Activated CD8-positive, alpha-beta memory T cell treated with anti-CD3 and anti-CD28 coated beads, Interleukin-2, amount 10 ng/mL, durations not matched to agents 7 days and 5 days (primary cell): ENCODE measurements around the gene ROBO1. TPM values are rescaled to one million over a fixed set of nuclear protein-coding genes. Genes with fewer than 3 reads are reported as not detected.

ENCODE experiments used
- ATAC-seq: fragments of 150-1000 bp; cut with Tn5 transposase; one replicate; pipeline ENCODE4 v1.10.0; 2021; ENCODE audit warnings: moderate library complexity
- CTCF ChIA-PET: fragments of 350-600 bp; sonication (Branson Sonifier 250); formaldehyde crosslinking; loops from one replicate; lab custom pipeline; 2021; ENCODE audit warnings: antibody characterized with exemption; lab: Charles Lee
- DNase-seq: peaks from one replicate; pipeline ENCODE4 v3.0.0-alpha.2; 2020
- H3K27ac Mint-ChIP-seq: one replicate; pipeline ENCODE4 v1.8.0; 2021; ENCODE audit warnings: mild to moderate bottlenecking, mixed read lengths
- H3K27me3 Mint-ChIP-seq: one replicate; pipeline ENCODE4 v1.8.0; 2021; ENCODE audit warnings: mixed read lengths
- H3K36me3 Mint-ChIP-seq: one replicate; pipeline ENCODE4 v1.8.0; 2021; ENCODE audit warnings: mild to moderate bottlenecking, mixed read lengths
- H3K4me1 Mint-ChIP-seq: one replicate; pipeline ENCODE4 v1.8.0; 2021; ENCODE audit warnings: mixed read lengths
- H3K4me3 Mint-ChIP-seq: one replicate; pipeline ENCODE4 v1.8.0; 2021; ENCODE audit warnings: mild to moderate bottlenecking, moderate library complexity, mixed read lengths
- H3K9me3 Mint-ChIP-seq: one replicate; pipeline ENCODE4 v1.8.0; 2022; ENCODE audit warnings: low read depth, mixed read lengths
- total RNA-seq, 2 experiments: library from RNA; stranded (reverse); gene quantifications; one replicate each; pipeline ENCODE4 v1.2.3, GENCODE V29; 2021

The ROBO1 gene
- total RNA-seq, 2 experiments from 2014 or later, result 0.32 to 0.87 TPM

- H3K4me3 Mint-ChIP-seq, result no peak overlapping the region
- no peaks in the 10 kb centered on the region for H3K27me3 Mint-ChIP-seq
- H3K27ac Mint-ChIP-seq, result no peak overlapping the region
- no peaks in the 10 kb centered on the region for H3K9me3 Mint-ChIP-seq
- DNase-seq, result no peak
- H3K4me1 Mint-ChIP-seq, result no peaks in the 10 kb centered on the region
- CTCF ChIA-PET, result no interaction called here
- H3K36me3 Mint-ChIP-seq, result no peaks in the 10 kb centered on the region
- no peak for ATAC-seq
Observed at GRCh38 chr3:78911394-78911793, 856.4 kb downstream of the ROBO1 start.

GRCh38 chr3:78908236-78908635, 859.6 kb downstream of the ROBO1 start:
- no peak for ATAC-seq
- Mint-ChIP-seq H3K27me3 (no peaks in the 10 kb centered on the region), H3K27ac (no peak overlapping the region), H3K9me3 (no peaks in the 10 kb centered on the region), H3K4me3 (no peak overlapping the region), H3K4me1 (no peaks in the 10 kb centered on the region), H3K36me3 (no peaks in the 10 kb centered on the region)
- CTCF ChIA-PET, result no interaction called here
- DNase-seq, result no peak

- CTCF ChIA-PET, result no interaction called here
- Mint-ChIP-seq H3K4me3 (no peak overlapping the region), H3K36me3 (no peaks in the 10 kb centered on the region)
Observed at GRCh38 chr3:78907367-78907766, 860.4 kb downstream of the ROBO1 start.

GRCh38 chr3:78906930-78907329, 860.9 kb downstream of the ROBO1 start:
- CTCF ChIA-PET, result no interaction called here
- H3K27me3 Mint-ChIP-seq, result no peaks in the 10 kb centered on the region
- H3K9me3 Mint-ChIP-seq, result no peaks in the 10 kb centered on the region
- no peak overlapping the region for H3K27ac Mint-ChIP-seq
- no peak for DNase-seq
- ATAC-seq, result no peak
- no peaks in the 10 kb centered on the region for H3K4me1 Mint-ChIP-seq
- H3K4me3 Mint-ChIP-seq, result no peak overlapping the region
- H3K36me3 Mint-ChIP-seq, result no peaks in the 10 kb centered on the region

More at GRCh38 chr3:78907367-78907766, 860.4 kb downstream of the ROBO1 start:
- H3K9me3 Mint-ChIP-seq, result no peaks in the 10 kb centered on the region
- ATAC-seq, result no peak
- H3K27me3 Mint-ChIP-seq, result no peaks in the 10 kb centered on the region
- H3K4me1 Mint-ChIP-seq, result no peaks in the 10 kb centered on the region
- no peak for DNase-seq
- no peak overlapping the region for H3K27ac Mint-ChIP-seq

- ATAC-seq (no peak), DNase-seq (no peak)
- H3K9me3 Mint-ChIP-seq, result no peaks in the 10 kb centered on the region
- H3K36me3 Mint-ChIP-seq, result no peaks in the 10 kb centered on the region
- CTCF ChIA-PET, result no interaction called here
- H3K27ac Mint-ChIP-seq, result no peak overlapping the region
- no peaks in the 10 kb centered on the region for H3K4me1 Mint-ChIP-seq
- no peak overlapping the region for H3K4me3 Mint-ChIP-seq
- H3K27me3 Mint-ChIP-seq, result no peaks in the 10 kb centered on the region
Observed at GRCh38 chr3:78906245-78906644, 861.6 kb downstream of the ROBO1 start.

GRCh38 chr3:78905700-78906099, 862.1 kb downstream of the ROBO1 start:
- no peaks in the 10 kb centered on the region for H3K4me1 Mint-ChIP-seq
- no peak overlapping the region for H3K4me3 Mint-ChIP-seq
- no peaks in the 10 kb centered on the region for H3K36me3 Mint-ChIP-seq
- DNase-seq (no peak), ATAC-seq (no peak)
- H3K9me3 Mint-ChIP-seq, result no peaks in the 10 kb centered on the region
- H3K27ac Mint-ChIP-seq, result no peak overlapping the region
- CTCF ChIA-PET, result no interaction called here
- no peaks in the 10 kb centered on the region for H3K27me3 Mint-ChIP-seq

GRCh38 chr3:78901544-78901943, 866.3 kb downstream of the ROBO1 start:
- Mint-ChIP-seq H3K27me3 (no peaks in the 10 kb centered on the region), H3K36me3 (no peaks in the 10 kb centered on the region), H3K9me3 (no peaks in the 10 kb centered on the region), H3K27ac (no peak overlapping the region), H3K4me1 (no peaks in the 10 kb centered on the region), H3K4me3 (no peak overlapping the region)
- no peak for ATAC-seq
- no peak for DNase-seq
- CTCF ChIA-PET, result no interaction called here

GRCh38 chr3:78900880-78901279, 866.9 kb downstream of the ROBO1 start:
- no peaks in the 10 kb centered on the region for H3K9me3 Mint-ChIP-seq
- no peak overlapping the region for H3K27ac Mint-ChIP-seq
- ATAC-seq, result no peak
- no peak overlapping the region for H3K4me3 Mint-ChIP-seq
- DNase-seq, result no peak
- H3K36me3 Mint-ChIP-seq, result no peaks in the 10 kb centered on the region
- H3K4me1 Mint-ChIP-seq, result no peaks in the 10 kb centered on the region
- no peaks in the 10 kb centered on the region for H3K27me3 Mint-ChIP-seq
- CTCF ChIA-PET, result no interaction called here

GRCh38 chr3:78900426-78900825, 867.4 kb downstream of the ROBO1 start:
- no peaks in the 10 kb centered on the region for H3K9me3 Mint-ChIP-seq
- CTCF ChIA-PET, result no interaction called here
- no peaks in the 10 kb centered on the region for H3K27me3 Mint-ChIP-seq
- no peak overlapping the region for H3K27ac Mint-ChIP-seq
- no peak for ATAC-seq
- no peak overlapping the region for H3K4me3 Mint-ChIP-seq
- no peak for DNase-seq
- no peaks in the 10 kb centered on the region for H3K36me3 Mint-ChIP-seq
- no peaks in the 10 kb centered on the region for H3K4me1 Mint-ChIP-seq

- CTCF ChIA-PET, result no interaction called here
- ATAC-seq, result no peak
- Mint-ChIP-seq H3K9me3 (peaks cover 4% of the 10 kb centered on the region), H3K4me1 (no peaks in the 10 kb centered on the region), H3K27ac (no peak overlapping the region), H3K36me3 (no peaks in the 10 kb centered on the region), H3K4me3 (no peak overlapping the region), H3K27me3 (no peaks in the 10 kb centered on the region)
- no peak for DNase-seq
Observed at GRCh38 chr3:78895528-78895927, 872.3 kb downstream of the ROBO1 start.

GRCh38 chr3:78894787-78895186, 873.0 kb downstream of the ROBO1 start:
- no peaks in the 10 kb centered on the region for H3K36me3 Mint-ChIP-seq
- no peak overlapping the region for H3K4me3 Mint-ChIP-seq
- no peaks in the 10 kb centered on the region for H3K27me3 Mint-ChIP-seq

GRCh38 chr3:78893161-78893560, 874.6 kb downstream of the ROBO1 start:
- CTCF ChIA-PET, result no interaction called here
- no peak overlapping the region for H3K27ac Mint-ChIP-seq
- ATAC-seq, result no peak
- no peak overlapping the region for H3K4me3 Mint-ChIP-seq
- H3K27me3 Mint-ChIP-seq, result no peaks in the 10 kb centered on the region
- no peak for DNase-seq
- no peaks in the 10 kb centered on the region for H3K4me1 Mint-ChIP-seq
- no peaks in the 10 kb centered on the region for H3K36me3 Mint-ChIP-seq
- H3K9me3 Mint-ChIP-seq, result peaks cover 7% of the 10 kb centered on the region

More at GRCh38 chr3:78894787-78895186, 873.0 kb downstream of the ROBO1 start:
- no peak for DNase-seq
- Mint-ChIP-seq H3K4me1 (no peaks in the 10 kb centered on the region), H3K27ac (no peak overlapping the region), H3K9me3 (peaks cover 6% of the 10 kb centered on the region)
- CTCF ChIA-PET, result no interaction called here
- no peak for ATAC-seq

GRCh38 chr3:78889348-78889747, 878.5 kb downstream of the ROBO1 start:
- CTCF ChIA-PET, result no interaction called here
- peaks cover 9% of the 10 kb centered on the region for H3K9me3 Mint-ChIP-seq
- H3K36me3 Mint-ChIP-seq, result no peaks in the 10 kb centered on the region
- peaks cover 2% of the 10 kb centered on the region for H3K4me1 Mint-ChIP-seq
- DNase-seq, result no peak
- H3K27me3 Mint-ChIP-seq, result no peaks in the 10 kb centered on the region
- no peak overlapping the region for H3K4me3 Mint-ChIP-seq
- H3K27ac Mint-ChIP-seq, result no peak overlapping the region
- ATAC-seq, result no peak

GRCh38 chr3:78888635-78889034, 879.2 kb downstream of the ROBO1 start:
- DNase-seq (no peak), ATAC-seq (no peak)
- no peaks in the 10 kb centered on the region for H3K36me3 Mint-ChIP-seq
- H3K9me3 Mint-ChIP-seq, result peaks cover 9% of the 10 kb centered on the region
- CTCF ChIA-PET, result no interaction called here
- no peak overlapping the region for H3K4me3 Mint-ChIP-seq
- H3K27ac Mint-ChIP-seq, result no peak overlapping the region
- no peaks in the 10 kb centered on the region for H3K27me3 Mint-ChIP-seq
- peaks cover 2% of the 10 kb centered on the region for H3K4me1 Mint-ChIP-seq

- Mint-ChIP-seq H3K27ac (no peak overlapping the region), H3K27me3 (no peaks in the 10 kb centered on the region), H3K4me3 (no peak overlapping the region), H3K9me3 (peaks cover 7% of the 10 kb centered on the region), H3K36me3 (no peaks in the 10 kb centered on the region), H3K4me1 (peaks cover 2% of the 10 kb centered on the region)
- CTCF ChIA-PET, result no interaction called here
- ATAC-seq (no peak), DNase-seq (no peak)
Observed at GRCh38 chr3:78887547-78888011, 880.2 kb downstream of the ROBO1 start.
